Loucy (cell line): ENCODE results near the gene GLO1.

ENCODE experiments used
- H2AFZ ChIP-seq: fragments of 200-600 bp; sonication (generic); 2 replicates; pipeline ENCODE4 v1.6.0; 2016; ENCODE audit warnings: antibody characterized with exemption, mild to moderate bottlenecking, low read length, moderate library complexity
- H3F3A ChIP-seq: fragments of 200-600 bp; 2 replicates; pipeline ENCODE4 v1.6.0; 2016; ENCODE audit warnings: antibody characterized with exemption, low read depth, mild to moderate bottlenecking
- H3K27me3 ChIP-seq: fragments of 200-600 bp; sonication (generic); 2 replicates; pipeline ENCODE4 v1.6.1; 2014; ENCODE audit warnings: low read length, mild to moderate bottlenecking; ENCODE audit not compliant: insufficient read depth, poor library complexity, severe bottlenecking
- H3K36me3 ChIP-seq: fragments of 200-600 bp; sonication (generic); 2 replicates; pipeline ENCODE4 v1.6.1; 2016; ENCODE audit warnings: low read length; ENCODE audit not compliant: insufficient read depth
- H3K4me1 ChIP-seq: fragments of 200-600 bp; sonication (generic); 2 replicates; pipeline ENCODE4 v1.5.1; 2014; ENCODE audit warnings: low read length, mild to moderate bottlenecking; ENCODE audit not compliant: insufficient read depth, poor library complexity, severe bottlenecking
- H3K4me2 ChIP-seq: fragments of 200-600 bp; sonication (generic); 2 replicates; pipeline ENCODE4 v1.6.0; 2014; ENCODE audit warnings: antibody characterized with exemption, low read length, low read depth, mild to moderate bottlenecking; ENCODE audit not compliant: poor library complexity, severe bottlenecking
- H3K4me3 ChIP-seq: fragments of 200-600 bp; sonication (generic); 2 replicates; pipeline ENCODE4 v1.5.1; 2014; ENCODE audit warnings: low read length, mild to moderate bottlenecking, mixed read lengths; ENCODE audit not compliant: poor library complexity, severe bottlenecking
- H3K79me2 ChIP-seq: fragments of 200-600 bp; sonication (generic); 2 replicates; pipeline ENCODE4 v1.6.1; 2014; ENCODE audit warnings: low read length; ENCODE audit not compliant: insufficient read depth
- H3K9ac ChIP-seq: fragments of 200-600 bp; sonication (generic); 2 replicates; pipeline ENCODE4 v1.6.0; 2014; ENCODE audit warnings: mild to moderate bottlenecking, low read depth, low read length, moderate library complexity; ENCODE audit not compliant: poor library complexity, severe bottlenecking
- H3K9me2 ChIP-seq: fragments of 200-600 bp; sonication (generic); replicated peaks from 2 replicates; pipeline ENCODE4 v1.6.1; 2016; ENCODE audit warnings: low read depth, low read length, mixed read lengths
- H3K9me3 ChIP-seq: fragments of 200-600 bp; sonication (generic); 2 replicates; pipeline ENCODE4 v1.6.1; 2014; ENCODE audit warnings: mild to moderate bottlenecking, antibody characterized with exemption, low read length, low read depth; ENCODE audit not compliant: insufficient read depth
- H4K20me1 ChIP-seq: fragments of 200-600 bp; sonication (generic); 2 replicates; pipeline ENCODE4 v1.6.0; 2014; ENCODE audit warnings: antibody characterized with exemption, low read length, mild to moderate bottlenecking; ENCODE audit not compliant: insufficient read depth, poor library complexity, severe bottlenecking
- EZH2phosphoT487 ChIP-seq: fragments of 200-600 bp; IDR thresholded peaks from 2 replicates; pipeline ENCODE4 v1.6.1; 2018; ENCODE audit warnings: antibody characterized with exemption, mild to moderate bottlenecking, moderate library complexity, borderline replicate concordance
- TF ChIP-seq, protein P1 (sequence below): fragments of 200-600 bp; sonication (generic); conservative IDR thresholded peaks from 2 replicates; pipeline ENCODE4 v1.5.1; 2014; ENCODE audit warnings: mild to moderate bottlenecking, antibody characterized with exemption, low read length

Gene GLO1

DNA sequence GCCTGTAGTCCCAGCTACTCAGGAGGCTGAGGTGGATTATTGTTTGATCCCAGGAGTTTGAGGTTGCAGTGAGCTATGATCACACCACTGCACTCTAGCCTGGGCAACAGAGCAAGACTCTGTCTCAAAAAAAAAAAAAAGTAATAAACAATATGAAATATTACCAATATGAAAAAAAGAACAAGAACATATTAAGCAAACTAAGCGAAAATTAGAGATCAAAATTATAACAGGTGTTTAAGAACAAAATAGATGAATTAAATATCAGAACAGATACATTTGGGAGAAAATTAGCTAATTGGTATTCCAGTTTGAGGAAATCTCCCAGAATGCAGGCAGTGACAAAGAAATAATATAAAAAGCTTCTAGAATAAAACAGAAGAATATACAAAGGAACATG lies 23.3 kb downstream of the GLO1 start:
- H3K9me3 ChIP-seq, result no peaks in the 10 kb centered on the region
- H3K36me3 ChIP-seq, result peaks cover 76% of the 10 kb centered on the region
- no peak overlapping the region for H2AFZ ChIP-seq
- no peak for TF ChIP-seq EZH2phosphoT487
- TF ChIP-seq, protein P1, sequence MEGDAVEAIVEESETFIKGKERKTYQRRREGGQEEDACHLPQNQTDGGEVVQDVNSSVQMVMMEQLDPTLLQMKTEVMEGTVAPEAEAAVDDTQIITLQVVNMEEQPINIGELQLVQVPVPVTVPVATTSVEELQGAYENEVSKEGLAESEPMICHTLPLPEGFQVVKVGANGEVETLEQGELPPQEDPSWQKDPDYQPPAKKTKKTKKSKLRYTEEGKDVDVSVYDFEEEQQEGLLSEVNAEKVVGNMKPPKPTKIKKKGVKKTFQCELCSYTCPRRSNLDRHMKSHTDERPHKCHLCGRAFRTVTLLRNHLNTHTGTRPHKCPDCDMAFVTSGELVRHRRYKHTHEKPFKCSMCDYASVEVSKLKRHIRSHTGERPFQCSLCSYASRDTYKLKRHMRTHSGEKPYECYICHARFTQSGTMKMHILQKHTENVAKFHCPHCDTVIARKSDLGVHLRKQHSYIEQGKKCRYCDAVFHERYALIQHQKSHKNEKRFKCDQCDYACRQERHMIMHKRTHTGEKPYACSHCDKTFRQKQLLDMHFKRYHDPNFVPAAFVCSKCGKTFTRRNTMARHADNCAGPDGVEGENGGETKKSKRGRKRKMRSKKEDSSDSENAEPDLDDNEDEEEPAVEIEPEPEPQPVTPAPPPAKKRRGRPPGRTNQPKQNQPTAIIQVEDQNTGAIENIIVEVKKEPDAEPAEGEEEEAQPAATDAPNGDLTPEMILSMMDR, result no peak
- H3K4me3 ChIP-seq, result no peak overlapping the region
- H3K4me2 ChIP-seq, result no peak overlapping the region
- no peaks in the 10 kb centered on the region for H3F3A ChIP-seq
- no peaks in the 10 kb centered on the region for H3K27me3 ChIP-seq
- H3K79me2 ChIP-seq, result no peaks in the 10 kb centered on the region
- H3K9ac ChIP-seq, result no peak overlapping the region
- no peaks in the 10 kb centered on the region for H3K9me2 ChIP-seq
- no peaks in the 10 kb centered on the region for H3K4me1 ChIP-seq
- H4K20me1 ChIP-seq, result peaks cover 3% of the 10 kb centered on the region

DNA sequence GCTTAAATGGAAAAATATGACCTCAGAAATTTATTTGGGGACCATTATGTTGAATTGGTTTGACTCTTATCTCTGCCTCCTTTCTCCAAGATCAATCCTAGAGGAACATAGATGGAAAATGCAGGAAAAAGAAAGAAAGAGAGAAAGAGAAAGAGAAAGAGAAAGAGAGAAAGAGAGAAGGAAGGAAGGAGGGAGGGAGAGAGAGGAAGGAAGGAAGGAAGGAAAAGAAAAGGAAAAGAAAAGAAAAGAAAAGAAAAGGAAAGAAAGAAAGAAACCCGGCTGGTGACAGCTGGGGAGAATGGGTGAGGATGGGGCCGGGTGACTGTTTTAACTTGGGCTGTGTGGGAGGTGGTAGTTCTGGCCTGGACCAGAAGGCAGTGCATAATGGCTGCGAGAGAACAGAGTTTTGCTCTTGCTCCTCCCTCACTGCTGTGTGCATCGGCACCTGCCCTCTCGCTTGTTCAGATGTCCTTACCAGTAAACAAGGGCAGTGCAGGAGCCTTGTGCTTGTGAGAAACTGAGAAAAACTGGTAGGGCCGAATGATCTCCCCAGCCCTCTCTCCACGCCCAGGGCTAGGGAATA lies 24.7 kb downstream of the GLO1 start:
- H3K4me1 ChIP-seq, result no peaks in the 10 kb centered on the region
- peaks cover 3% of the 10 kb centered on the region for H4K20me1 ChIP-seq
- H3K4me2 ChIP-seq, result no peak overlapping the region
- H3K9ac ChIP-seq, result no peak overlapping the region
- H3F3A ChIP-seq, result no peaks in the 10 kb centered on the region
- H2AFZ ChIP-seq, result no peak overlapping the region
- no peaks in the 10 kb centered on the region for H3K27me3 ChIP-seq
- no peaks in the 10 kb centered on the region for H3K9me3 ChIP-seq
- no peaks in the 10 kb centered on the region for H3K9me2 ChIP-seq
- no peaks in the 10 kb centered on the region for H3K79me2 ChIP-seq
- H3K36me3 ChIP-seq, result peaks cover 74% of the 10 kb centered on the region
- H3K4me3 ChIP-seq, result no peak overlapping the region
- TF ChIP-seq EZH2phosphoT487, result no peak
- TF ChIP-seq, protein P1, result no peak

DNA sequence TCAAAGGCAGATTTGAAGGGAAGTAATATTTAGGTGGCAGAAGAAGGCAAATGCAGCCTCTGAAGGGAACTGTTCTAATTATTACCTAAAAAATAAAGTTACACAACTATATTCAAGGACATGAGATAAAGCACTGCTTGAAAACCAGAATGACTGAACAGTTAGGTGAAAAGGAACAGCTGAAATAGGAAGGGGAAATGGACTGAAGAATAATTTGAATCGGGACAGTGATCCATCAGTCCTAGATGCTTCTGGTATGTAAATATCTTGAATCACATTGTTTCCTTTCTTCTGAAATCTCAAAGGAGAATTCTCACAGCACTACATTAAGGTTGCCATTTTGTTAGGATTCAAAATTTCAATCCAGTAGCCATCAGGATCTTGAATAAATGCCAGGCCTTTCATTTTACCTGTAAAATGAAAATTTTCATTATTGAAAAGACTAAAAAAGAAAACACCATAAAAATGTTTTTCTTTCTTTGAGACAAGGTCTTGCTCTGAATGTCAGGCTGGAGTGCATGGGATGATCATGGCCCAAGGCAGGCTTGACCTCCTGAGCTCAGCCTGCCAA lies 25.9 kb downstream of the GLO1 start:
- TF ChIP-seq, protein P1, result no peak
- no peak for TF ChIP-seq EZH2phosphoT487
- Histone ChIP-seq H3K27me3 (no peaks in the 10 kb centered on the region), H3K4me2 (no peak overlapping the region), H3K36me3 (peaks cover 62% of the 10 kb centered on the region), H3K9me3 (no peaks in the 10 kb centered on the region), H3K9ac (no peak overlapping the region), H3K79me2 (no peaks in the 10 kb centered on the region), H3K4me1 (no peaks in the 10 kb centered on the region), H3K9me2 (no peaks in the 10 kb centered on the region), H4K20me1 (peaks cover 1% of the 10 kb centered on the region), H3F3A (no peaks in the 10 kb centered on the region), H2AFZ (no peak overlapping the region), H3K4me3 (no peak overlapping the region)
